ENCODE data around the gene MB. TPM values are rescaled to one million over a fixed set of nuclear protein-coding genes. Genes with fewer than 3 reads are reported as not detected.

The MB gene
- total RNA-seq, 1 donor from 2014 or later: 5.3 TPM

DNA sequence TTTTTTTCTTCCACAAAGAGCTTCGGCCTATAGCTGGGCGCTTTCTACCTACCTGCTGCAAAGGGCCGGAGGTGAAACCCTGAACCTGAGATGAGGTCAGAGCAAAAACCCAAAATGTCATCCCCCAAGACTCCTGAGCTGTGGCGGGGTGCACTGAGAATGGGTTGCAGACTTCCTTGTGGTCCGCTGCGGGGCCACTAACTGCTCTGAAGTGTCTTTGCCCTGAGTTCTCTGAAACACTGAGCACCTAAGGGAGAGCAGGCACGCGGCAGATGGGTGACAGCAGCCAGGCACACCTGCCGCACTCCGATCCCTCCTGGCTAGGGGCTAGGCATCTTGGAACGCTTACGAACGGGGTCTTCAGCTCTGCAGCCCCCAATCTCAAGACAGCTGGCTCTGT is 47.2 kb downstream of the MB start:
- no peaks in the 10 kb centered on the region for H3K9me3 Mint-ChIP-seq
- intact Hi-C loops (cut with micrococcal nuclease): no loop called here
- no peak overlapping the region for H3K4me3 Mint-ChIP-seq
- no peaks in the 10 kb centered on the region for H3K36me3 Mint-ChIP-seq (ENCODE audit: low read depth)
- no peak overlapping the region for H3K27ac Mint-ChIP-seq
- no peak for DNase-seq (ENCODE audit: low spot score)
- peaks cover 3% of the 10 kb centered on the region for H3K27me3 Mint-ChIP-seq (ENCODE audit: insufficient read depth)
- no peaks in the 10 kb centered on the region for H3K4me1 Mint-ChIP-seq (ENCODE audit: low read depth)

DNA sequence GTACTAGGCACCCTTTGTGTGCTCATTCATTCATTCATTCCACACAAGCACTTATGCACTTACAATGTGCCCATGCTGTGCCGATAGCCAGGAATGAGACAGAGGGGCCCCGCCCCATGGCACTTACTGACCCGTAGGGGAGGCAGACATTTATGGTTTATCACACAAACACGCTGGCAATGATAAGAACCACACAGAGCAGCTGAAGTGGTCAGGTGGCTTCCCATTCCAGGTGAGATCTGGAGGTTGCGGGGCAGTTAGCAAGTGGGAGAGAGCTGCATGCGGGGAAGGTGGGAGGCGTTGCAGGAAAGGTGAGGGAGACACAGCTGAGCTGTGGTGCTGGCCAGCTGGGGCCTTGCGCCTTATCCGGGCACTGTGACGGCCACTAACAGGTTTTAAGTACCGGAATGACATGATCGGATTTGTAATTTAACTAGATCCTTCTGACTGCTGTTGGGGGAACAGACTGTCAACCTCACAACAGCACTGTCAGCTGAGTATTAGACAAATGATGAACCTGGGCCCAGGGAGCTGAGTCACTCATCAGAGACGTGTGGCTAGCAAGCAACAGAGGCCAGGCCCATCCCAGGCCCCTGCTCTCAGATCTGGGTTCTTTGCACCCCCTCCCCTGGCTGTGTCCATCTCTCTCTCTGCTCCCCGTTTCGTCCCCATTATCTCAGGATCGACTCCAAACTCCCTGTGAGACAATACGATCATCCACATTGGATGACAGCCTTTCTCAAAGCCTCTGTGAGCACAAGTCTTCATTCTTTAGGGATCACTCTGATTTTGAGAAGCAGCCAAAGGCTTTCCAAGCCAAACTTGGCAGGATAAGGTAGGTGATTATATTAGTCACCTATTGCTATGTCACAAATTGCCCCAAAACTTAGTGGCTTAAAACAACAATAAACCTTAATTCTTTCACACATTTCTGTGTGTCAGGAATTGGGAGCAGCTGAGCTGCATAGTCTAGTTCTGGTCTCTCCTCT is 48.1 kb downstream of the MB start:
- intact Hi-C loops (cut with micrococcal nuclease): no loop called here
- Mint-ChIP-seq H3K4me1 (ENCODE audit: low read depth) (no peaks in the 10 kb centered on the region), H3K4me3 (no peak overlapping the region), H3K27ac (no peak overlapping the region), H3K36me3 (ENCODE audit: low read depth) (no peaks in the 10 kb centered on the region), H3K27me3 (ENCODE audit: insufficient read depth) (peaks cover 3% of the 10 kb centered on the region), H3K9me3 (no peaks in the 10 kb centered on the region)
- DNase-seq (ENCODE audit: low spot score): no peak

DNA sequence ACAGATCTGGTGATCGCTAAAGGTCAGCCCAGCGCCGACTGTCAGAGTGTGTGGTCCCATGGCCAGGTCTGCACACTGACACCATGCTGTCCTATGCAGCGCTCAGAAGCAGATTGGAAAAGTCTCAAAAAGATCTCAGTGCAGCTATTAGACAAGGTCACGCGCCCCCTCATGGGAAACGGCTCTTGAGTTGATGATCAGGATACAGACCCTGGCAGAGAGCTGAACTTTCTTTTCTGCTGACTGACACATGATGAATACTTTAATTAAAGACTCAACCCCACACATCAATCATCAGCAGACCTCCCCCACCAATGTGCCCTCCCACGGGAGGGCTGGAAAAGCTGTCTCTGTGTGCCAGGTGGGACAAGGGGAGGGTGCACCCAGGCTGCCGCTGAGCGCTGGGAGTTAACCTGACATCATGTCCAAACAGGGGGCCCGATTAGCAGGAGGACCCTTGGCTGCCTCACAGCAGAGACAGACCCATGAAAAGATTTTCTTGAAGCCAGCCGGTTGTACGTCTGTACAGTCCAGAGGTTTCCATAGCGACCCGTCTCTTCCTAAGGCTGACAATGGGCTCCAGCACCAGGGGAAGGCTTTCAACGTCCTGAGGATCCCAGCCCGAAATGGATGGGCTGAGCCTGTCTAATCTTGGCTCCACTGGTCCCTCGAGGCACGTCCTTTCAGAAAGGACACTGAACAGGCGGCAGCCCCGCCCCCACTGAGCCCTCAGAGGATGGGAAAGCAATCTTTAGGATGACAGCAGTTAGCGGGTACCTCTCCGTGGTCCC is 49.6 kb downstream of the MB start:
- Mint-ChIP-seq H3K27me3 (ENCODE audit: insufficient read depth) (peaks cover 8% of the 10 kb centered on the region), H3K36me3 (ENCODE audit: low read depth) (no peaks in the 10 kb centered on the region), H3K4me3 (no peak overlapping the region), H3K4me1 (ENCODE audit: low read depth) (no peaks in the 10 kb centered on the region), H3K27ac (no peak overlapping the region), H3K9me3 (no peaks in the 10 kb centered on the region)
- DNase-seq (ENCODE audit: low spot score): no peak
- intact Hi-C loops (cut with micrococcal nuclease): no loop called here

DNA sequence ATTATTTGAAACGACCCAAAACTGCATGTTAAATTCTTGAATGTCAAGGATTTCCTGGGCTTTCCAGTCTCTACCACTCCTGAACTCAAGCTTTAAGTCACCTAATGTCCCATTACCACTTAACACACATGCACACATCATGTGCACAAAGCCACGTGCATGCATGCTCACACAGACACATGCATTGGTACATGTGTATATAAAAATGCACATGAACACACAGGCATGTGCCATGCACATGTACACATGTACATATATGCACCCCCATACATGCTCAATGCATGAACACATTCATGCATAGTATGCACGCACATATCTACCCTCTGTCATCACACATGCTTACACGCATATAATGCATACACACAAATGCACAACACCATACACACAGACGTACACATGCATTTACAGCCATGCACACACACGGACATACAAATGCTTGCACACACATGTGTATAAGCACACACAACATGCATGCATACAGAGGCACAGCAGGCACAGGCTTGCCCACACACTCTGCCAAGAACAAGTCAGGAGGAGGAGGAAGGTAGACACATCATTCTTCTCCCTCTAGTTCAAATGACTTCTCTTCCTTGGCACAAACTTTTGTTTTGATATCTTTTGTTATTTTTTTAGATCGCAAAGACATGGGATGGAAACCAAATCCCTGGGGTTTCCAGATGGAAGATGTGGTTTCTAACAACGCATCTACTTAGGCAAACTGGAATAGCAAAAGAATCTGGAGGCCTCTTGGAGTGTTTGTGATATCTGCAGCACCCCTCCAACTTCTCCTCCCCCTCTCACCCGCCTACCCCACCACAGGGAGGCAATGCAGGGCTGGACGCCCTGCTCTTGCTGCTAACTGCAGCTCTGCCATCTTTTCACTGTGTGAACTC is 51.9 kb downstream of the MB start:
- H3K4me1 Mint-ChIP-seq (ENCODE audit: low read depth): no peaks in the 10 kb centered on the region
- intact Hi-C loops (cut with micrococcal nuclease): no loop called here
- no peak for DNase-seq (ENCODE audit: low spot score)
- H3K9me3 Mint-ChIP-seq: no peaks in the 10 kb centered on the region
- H3K27me3 Mint-ChIP-seq (ENCODE audit: insufficient read depth): peaks cover 12% of the 10 kb centered on the region
- H3K36me3 Mint-ChIP-seq (ENCODE audit: low read depth): no peaks in the 10 kb centered on the region
- no peak overlapping the region for H3K27ac Mint-ChIP-seq
- no peak overlapping the region for H3K4me3 Mint-ChIP-seq

DNA sequence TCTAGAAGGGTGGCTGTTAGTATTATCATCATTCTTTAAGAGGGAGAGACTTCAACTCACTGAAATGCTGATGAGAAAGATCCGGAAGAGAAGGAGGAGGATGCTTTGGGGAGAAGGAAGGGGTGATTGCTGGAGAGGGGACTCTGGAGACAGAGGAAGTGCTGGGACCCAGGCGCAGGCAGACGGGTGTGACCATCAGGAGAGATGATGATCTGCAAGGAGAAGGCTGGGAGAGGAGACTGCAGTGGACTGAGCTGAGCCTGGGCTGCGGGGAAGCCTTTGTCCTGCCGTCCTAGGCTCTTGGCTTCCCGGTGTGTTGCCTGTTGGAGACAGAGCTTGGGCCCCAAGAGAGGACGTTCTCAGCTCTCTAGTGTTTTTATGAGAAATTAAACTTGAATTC is 53.9 kb downstream of the MB start:
- no peaks in the 10 kb centered on the region for H3K36me3 Mint-ChIP-seq (ENCODE audit: low read depth)
- H3K27me3 Mint-ChIP-seq (ENCODE audit: insufficient read depth): peaks cover 9% of the 10 kb centered on the region
- no peak overlapping the region for H3K27ac Mint-ChIP-seq
- H3K9me3 Mint-ChIP-seq: no peaks in the 10 kb centered on the region
- peaks cover 2% of the 10 kb centered on the region for H3K4me1 Mint-ChIP-seq (ENCODE audit: low read depth)
- intact Hi-C loops (cut with micrococcal nuclease): no loop called here
- no peak overlapping the region for H3K4me3 Mint-ChIP-seq
- DNase-seq (ENCODE audit: low spot score): no peak

DNA sequence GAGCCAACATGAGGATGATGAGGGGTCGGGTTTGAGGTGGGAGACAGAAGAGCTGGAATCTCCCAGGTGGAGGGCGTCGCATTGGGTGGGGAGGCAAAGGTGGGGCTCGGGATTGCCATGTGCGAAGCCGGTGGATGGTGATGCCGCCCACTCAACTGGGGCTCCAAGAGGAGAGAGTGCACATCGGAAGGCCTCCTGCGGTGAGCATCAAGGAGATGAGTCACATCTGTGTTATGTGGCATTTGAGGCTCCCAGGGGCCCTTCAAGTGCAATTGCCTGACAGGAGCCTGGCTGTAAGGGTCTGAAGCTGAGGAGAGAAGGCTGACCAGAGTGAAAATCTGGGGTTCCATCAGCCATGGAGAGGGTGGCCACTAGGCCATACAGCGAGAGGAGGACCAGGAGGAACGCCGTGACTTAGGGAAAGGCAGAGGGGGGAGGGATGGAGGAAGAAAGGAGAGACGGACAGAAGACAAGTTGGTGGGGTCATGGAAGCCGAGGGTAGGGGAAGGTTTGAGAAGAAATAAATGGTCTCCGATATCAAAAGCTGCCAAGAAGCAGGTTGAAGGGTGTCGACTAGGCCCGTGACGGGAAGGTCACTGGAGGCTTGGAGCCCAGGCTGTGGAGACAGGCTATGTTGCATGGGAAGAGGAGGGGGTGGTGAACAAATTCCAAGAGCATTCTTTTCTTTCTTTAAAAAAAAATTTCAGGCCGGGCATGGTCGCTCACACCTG is 55.2 kb downstream of the MB start:
- Mint-ChIP-seq H3K9me3 (no peaks in the 10 kb centered on the region), H3K27me3 (ENCODE audit: insufficient read depth) (peaks cover 14% of the 10 kb centered on the region), H3K36me3 (ENCODE audit: low read depth) (no peaks in the 10 kb centered on the region), H3K27ac (no peak overlapping the region), H3K4me1 (ENCODE audit: low read depth) (peaks cover 6% of the 10 kb centered on the region), H3K4me3 (no peak overlapping the region)
- DNase-seq (ENCODE audit: low spot score): no peak
- intact Hi-C loops (cut with micrococcal nuclease): no loop called here

DNA sequence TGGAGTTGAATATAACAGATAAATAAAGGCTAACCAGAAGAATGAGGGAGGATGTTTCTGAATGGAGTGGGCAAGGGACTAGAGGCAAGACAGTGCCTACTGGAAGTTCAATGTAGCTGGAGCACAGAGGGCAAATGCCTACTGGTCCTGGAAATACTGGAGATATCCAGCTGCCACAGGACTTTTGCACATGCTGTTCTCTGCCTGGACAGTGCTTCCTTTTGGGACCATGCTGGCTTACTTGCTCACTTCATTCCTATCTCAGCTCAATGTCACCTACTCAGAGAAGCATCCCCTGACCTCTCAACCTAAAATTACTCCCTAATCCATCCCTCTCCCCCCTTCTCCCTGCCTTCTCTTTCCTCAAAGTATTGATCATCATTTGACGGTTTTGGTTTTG is 56.3 kb downstream of the MB start:
- intact Hi-C loops (cut with micrococcal nuclease): no loop called here
- no peak for DNase-seq (ENCODE audit: low spot score)
- peaks cover 16% of the 10 kb centered on the region for H3K27me3 Mint-ChIP-seq (ENCODE audit: insufficient read depth)
- H3K4me1 Mint-ChIP-seq (ENCODE audit: low read depth): peaks cover 6% of the 10 kb centered on the region
- no peak overlapping the region for H3K4me3 Mint-ChIP-seq
- H3K36me3 Mint-ChIP-seq (ENCODE audit: low read depth): no peaks in the 10 kb centered on the region
- no peaks in the 10 kb centered on the region for H3K9me3 Mint-ChIP-seq
- H3K27ac Mint-ChIP-seq: no peak overlapping the region

DNA sequence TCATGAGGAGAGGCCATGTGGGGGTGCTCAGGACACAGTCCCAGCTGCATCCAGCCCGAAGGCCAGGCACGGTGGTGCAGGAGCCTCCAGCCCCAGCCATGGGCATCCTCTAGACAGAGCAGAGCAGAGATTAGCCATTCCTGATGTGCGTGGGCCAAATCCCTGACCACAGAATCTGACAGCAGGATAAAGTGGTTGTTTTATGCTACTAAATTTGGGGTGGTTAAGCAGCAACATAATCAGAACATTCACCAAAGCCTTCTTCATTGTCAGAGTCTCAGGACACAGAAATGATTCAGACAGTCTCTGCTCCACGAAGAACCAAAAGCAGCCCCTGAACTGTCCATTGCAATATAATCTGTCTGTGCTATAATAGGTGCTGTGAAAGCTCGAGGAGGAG is 56.8 kb downstream of the MB start:
- H3K9me3 Mint-ChIP-seq: no peaks in the 10 kb centered on the region
- peaks cover 16% of the 10 kb centered on the region for H3K27me3 Mint-ChIP-seq (ENCODE audit: insufficient read depth)
- no peak overlapping the region for H3K4me3 Mint-ChIP-seq
- intact Hi-C loops (cut with micrococcal nuclease): no loop called here
- DNase-seq (ENCODE audit: low spot score): no peak
- peaks cover 6% of the 10 kb centered on the region for H3K4me1 Mint-ChIP-seq (ENCODE audit: low read depth)
- no peaks in the 10 kb centered on the region for H3K36me3 Mint-ChIP-seq (ENCODE audit: low read depth)
- no peak overlapping the region for H3K27ac Mint-ChIP-seq

DNA sequence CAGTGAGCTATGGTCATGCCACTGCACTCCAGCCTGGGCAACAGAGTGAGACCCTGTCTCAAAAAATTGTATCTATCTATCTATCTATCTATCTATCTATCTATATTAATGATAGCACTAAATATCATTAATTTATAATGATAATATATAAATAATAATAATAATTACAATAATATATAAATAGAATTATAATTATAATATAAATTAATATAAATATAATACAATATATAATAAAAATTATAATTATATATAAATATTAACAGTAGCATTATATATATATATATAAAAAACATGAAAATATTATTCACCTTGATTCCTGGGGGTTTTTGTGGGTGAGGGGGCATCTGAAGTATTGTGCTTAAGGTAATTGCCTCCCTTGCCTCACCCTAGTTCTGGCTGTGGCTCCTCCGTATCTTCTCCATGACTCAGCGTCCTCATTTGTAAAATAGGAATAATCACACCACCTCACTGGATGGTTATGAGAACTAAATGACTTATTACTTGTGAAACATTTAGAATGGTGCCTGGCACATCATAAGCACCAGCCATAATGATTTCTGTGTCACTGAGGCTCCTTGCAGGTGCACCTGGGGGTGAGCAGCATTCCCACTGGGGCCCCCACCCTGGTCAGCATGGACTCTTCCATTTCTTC is 57.6 kb downstream of the MB start:
- no peak for DNase-seq (ENCODE audit: low spot score)
- H3K27me3 Mint-ChIP-seq (ENCODE audit: insufficient read depth): peaks cover 16% of the 10 kb centered on the region
- intact Hi-C loops (cut with micrococcal nuclease): loop anchor here (10.0 kb wide), 1 partner anchor 55 kb away; the partner anchor contains the start of gene MB
- H3K9me3 Mint-ChIP-seq: no peaks in the 10 kb centered on the region
- H3K4me3 Mint-ChIP-seq: no peak overlapping the region
- H3K4me1 Mint-ChIP-seq (ENCODE audit: low read depth): peaks cover 9% of the 10 kb centered on the region
- H3K36me3 Mint-ChIP-seq (ENCODE audit: low read depth): no peaks in the 10 kb centered on the region
- H3K27ac Mint-ChIP-seq: no peak overlapping the region

DNA sequence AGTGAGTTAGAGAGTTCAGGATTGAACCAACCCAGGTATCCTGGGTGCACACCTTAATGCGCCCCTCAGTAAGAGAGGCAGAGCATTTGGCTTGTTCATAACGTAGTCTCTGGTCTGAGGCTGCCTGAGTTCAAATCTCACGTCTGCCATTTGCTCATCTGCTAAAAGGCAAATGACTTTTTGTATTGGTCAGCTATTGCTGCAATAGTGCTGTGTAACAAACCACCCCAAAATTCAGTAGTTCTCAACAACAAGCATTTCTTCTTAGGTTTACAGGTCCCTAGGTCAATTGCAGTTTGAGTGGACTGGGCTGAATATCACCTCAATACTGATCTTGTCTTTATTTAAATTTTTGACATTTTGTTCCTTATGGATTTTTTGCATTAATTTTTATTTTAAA is 58.4 kb downstream of the MB start:
- H3K36me3 Mint-ChIP-seq (ENCODE audit: low read depth): no peaks in the 10 kb centered on the region
- no peaks in the 10 kb centered on the region for H3K9me3 Mint-ChIP-seq
- peaks cover 16% of the 10 kb centered on the region for H3K27me3 Mint-ChIP-seq (ENCODE audit: insufficient read depth)
- peaks cover 11% of the 10 kb centered on the region for H3K4me1 Mint-ChIP-seq (ENCODE audit: low read depth)
- H3K4me3 Mint-ChIP-seq: no peak overlapping the region
- H3K27ac Mint-ChIP-seq: no peak overlapping the region
- no peak for DNase-seq (ENCODE audit: low spot score)
- intact Hi-C loops (cut with micrococcal nuclease): loop anchor here (10.0 kb wide), 1 partner anchor 56 kb away; the partner anchor contains the start of gene MB

DNA sequence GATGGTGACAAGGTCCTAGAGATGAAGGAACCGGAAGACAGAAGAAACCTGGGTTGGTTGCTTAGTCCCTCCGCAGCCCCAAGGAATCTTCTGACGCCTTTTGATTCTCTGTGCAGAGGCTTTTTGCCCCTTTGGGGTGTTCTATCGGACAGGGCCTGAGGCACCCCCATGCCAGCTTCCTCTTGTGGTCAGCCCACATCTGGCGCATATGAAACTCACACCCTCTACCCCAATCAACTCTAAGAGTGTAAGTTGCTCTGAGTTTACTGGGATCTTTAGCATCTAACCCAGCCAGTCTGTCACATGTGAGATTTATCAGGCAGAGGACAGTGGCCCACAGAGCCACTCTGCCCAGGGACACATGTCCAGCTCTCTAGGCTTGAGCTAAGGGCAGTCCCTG is 59.1 kb downstream of the MB start:
- peaks cover 11% of the 10 kb centered on the region for H3K4me1 Mint-ChIP-seq (ENCODE audit: low read depth)
- no peak for DNase-seq (ENCODE audit: low spot score)
- peaks cover 14% of the 10 kb centered on the region for H3K27me3 Mint-ChIP-seq (ENCODE audit: insufficient read depth)
- intact Hi-C loops (cut with micrococcal nuclease): loop anchor here (10.0 kb wide), 1 partner anchor 57 kb away; the partner anchor contains the start of gene MB
- no peak overlapping the region for H3K27ac Mint-ChIP-seq
- H3K36me3 Mint-ChIP-seq (ENCODE audit: low read depth): no peaks in the 10 kb centered on the region
- H3K4me3 Mint-ChIP-seq: no peak overlapping the region
- no peaks in the 10 kb centered on the region for H3K9me3 Mint-ChIP-seq
